GM18870 (cell line): ENCODE results near the gene RALGAPA1.

Source experiments
- ATAC-seq: cut with Tn5 transposase; IDR thresholded peaks from one replicate; pipeline ENCODE4 v1.9.1; 2021; ENCODE audit warnings: moderate library complexity; ENCODE audit not compliant: unreplicated experiment

The RALGAPA1 gene

DNA sequence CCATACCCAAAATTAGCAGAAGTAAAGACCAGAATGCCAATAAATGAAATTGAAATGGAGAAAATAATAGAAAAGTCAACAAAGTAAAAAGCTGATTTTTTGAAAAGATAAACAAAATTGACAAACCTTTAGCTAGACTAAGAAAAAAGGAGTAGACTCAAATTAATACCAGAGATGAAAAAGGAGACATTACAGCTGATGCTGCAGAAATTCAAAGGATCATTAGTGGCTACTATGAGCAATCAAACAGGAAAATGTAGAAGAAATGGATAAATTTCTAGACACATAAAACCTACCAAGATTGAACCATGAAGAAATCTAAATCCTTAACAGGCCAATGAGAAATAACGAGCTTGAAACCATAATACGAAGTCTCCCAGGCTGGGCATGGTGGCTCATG lies 309.9 kb downstream of the RALGAPA1 start:
- no peak for ATAC-seq

DNA sequence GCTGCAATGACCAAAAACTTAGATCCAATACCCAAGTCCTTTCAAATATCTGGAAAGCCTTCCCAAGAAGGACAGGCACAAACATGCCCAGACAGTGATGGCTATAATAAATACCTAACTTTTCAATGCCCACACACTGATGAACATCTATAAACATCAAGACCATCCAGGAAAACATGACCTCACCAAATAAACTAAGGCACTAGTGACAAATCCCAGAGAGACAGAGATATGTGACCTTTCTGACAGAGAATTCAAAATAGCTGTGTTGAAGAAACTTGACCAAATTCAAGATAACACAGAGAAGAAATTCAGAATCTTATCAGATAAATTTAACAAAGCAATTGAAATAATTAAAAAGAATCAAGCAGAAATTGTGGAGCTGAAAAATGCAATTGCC lies 313.8 kb downstream of the RALGAPA1 start:
- no peak for ATAC-seq

DNA sequence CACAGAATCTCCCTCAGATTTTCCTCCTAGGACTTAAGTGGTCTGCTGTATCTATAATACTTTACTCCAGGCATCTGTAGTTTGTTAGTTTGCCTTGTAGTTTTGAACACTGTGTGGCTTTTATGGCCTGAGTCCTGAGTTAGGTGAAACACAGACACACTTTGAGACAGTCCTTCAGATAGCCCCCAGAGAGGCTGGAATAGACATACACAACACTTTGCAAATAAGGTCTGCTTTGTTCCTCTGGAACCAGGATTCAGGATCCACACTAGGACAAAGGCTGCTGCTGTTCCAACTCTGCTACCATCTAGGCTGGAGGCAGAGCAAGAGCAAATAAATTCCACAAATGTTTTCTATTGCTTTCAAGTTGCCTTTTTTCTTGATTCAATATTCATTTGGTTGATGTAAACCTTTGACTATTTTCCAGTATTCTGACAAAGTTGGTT lies 316.5 kb downstream of the RALGAPA1 start:
- ATAC-seq, result no peak
